NCI-H2107 treated with DMSO at 0.1 percent for 48 hours (cell line): ENCODE data around the gene ESYT1.

ENCODE experiments used
- DNase-seq: peaks from one replicate; lab custom pipeline; 2025; ENCODE audit not compliant: unreplicated experiment; lab: John Stamatoyannopoulos, UW

Gene ESYT1

DNA sequence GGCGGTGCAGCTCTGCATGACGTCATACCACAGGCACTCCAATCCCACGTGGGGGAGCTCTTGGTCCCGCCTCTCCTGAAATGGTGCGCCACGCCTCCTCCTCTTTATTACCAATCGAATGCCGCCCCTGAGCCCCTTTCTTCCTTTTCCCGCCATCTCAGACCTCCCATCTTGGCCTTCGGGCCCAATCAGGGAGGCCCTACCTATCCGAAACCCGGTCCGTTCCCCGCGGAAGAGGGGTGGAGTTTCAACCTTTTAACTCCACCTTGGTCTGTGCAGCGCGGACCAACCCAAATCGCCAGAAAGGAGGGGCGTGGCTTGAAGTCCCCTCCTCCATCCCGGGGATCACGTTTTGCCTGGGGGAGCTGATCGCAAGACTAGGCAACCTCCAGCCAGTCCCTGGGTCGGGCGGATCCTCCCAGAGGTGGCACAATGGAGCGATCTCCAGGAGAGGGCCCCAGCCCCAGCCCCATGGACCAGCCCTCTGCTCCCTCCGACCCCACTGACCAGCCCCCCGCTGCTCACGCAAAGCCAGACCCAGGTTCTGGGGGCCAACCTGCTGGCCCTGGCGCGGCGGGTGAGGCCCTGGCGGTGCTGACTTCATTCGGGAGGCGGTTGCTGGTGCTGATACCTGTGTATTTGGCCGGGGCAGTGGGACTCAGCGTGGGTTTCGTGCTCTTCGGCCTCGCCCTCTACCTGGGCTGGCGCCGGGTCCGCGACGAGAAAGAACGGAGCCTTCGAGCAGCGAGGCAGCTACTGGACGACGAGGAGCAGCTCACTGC lies at the start of gene ESYT1:
TSS of gene ESYT1 (plus strand) at position 380 of the 782 bp plus-strand sequence. CDS start at position 433, 53 bp downstream.
- peak; percentile 99 for DNase-seq

DNA sequence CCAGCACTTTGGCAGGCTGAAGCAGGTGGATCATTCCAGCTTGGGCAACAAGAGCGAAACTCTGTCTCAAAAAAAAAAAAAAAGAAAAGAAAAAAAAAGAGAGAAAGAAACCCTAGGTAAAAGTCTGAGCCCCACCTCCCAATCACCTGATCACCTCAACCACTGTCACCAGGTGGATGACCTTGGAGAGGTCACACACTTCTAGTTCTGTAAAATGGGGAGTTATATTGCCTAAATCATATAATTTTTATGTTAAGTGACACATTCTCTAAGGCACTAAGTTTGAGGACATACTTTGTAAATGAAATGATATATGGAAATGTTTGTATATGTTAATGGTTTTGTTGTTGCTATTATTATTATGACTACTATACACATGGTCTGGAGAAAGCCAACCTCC lies 49.6 kb upstream of the ESYT1 start:
- no peak for DNase-seq

GRCh38 chr12:56078931-56079722 lies 48.9 kb upstream of the ESYT1 start:
- no peak for DNase-seq

DNA sequence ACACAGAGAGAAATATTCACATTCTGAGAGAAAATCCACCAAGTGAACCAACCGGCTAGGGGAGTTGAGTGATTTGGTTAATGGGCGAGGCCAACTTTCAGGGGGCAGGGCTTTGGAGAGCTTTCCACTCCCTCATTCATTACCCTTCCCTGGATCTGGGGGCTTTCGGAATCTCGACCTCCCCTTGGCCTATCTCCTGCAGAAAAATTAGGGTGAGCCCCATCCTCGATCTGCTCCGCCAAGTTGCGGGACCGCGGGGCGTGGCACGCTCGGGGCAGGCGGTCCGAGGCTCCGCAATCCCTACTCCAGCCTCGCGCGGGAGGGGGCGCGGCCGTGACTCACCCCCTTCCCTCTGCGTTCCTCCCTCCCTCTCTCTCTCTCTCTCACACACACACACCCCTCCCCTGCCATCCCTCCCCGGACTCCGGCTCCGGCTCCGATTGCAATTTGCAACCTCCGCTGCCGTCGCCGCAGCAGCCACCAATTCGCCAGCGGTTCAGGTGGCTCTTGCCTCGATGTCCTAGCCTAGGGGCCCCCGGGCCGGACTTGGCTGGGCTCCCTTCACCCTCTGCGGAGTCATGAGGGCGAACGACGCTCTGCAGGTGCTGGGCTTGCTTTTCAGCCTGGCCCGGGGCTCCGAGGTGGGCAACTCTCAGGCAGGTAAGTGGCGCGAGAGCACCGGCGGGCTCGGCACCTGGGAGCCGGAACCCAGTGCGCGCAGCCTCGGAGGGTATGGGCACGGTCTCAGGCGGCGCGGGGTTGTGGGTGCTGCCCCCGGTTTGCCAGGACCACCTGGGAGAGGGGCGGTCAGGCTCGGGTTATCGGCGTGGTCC lies 48.1 kb upstream of the ESYT1 start, which contains the start of gene ERBB3:
TSS of gene ERBB3 (plus strand) at position 443 of the 833 bp plus-strand sequence. CDS start at position 579, 136 bp downstream.
- peak; percentile 50 for DNase-seq

DNA sequence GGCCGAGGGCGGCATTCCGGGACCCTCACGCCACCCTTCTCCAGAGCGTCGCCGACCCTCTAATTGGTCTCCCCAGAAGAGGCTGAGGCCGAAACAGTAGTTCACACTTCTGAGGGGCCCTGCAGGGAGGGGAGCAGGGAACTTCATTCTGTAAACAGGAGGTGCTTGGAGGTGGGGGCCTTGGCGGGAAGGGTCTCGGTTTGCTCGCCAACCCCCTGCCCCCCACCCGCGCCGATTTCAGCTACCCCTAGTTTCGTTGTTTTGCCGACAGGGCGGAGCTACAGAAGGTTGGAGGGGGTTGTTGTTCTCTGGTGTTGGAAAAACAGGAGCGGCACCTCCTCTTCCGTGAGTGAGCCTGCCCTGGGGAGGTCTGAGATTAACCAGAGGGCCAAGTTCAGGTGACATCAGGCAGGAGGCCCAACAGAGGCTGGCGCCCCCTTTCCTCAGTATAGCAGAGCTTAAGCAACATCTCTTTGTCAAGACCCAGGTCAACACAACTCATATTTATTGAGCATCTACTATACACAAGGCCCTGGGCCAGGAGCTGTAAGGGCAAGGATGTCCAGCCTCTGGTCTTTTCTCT lies 47.4 kb upstream of the ESYT1 start:
- DNase-seq: no peak

DNA sequence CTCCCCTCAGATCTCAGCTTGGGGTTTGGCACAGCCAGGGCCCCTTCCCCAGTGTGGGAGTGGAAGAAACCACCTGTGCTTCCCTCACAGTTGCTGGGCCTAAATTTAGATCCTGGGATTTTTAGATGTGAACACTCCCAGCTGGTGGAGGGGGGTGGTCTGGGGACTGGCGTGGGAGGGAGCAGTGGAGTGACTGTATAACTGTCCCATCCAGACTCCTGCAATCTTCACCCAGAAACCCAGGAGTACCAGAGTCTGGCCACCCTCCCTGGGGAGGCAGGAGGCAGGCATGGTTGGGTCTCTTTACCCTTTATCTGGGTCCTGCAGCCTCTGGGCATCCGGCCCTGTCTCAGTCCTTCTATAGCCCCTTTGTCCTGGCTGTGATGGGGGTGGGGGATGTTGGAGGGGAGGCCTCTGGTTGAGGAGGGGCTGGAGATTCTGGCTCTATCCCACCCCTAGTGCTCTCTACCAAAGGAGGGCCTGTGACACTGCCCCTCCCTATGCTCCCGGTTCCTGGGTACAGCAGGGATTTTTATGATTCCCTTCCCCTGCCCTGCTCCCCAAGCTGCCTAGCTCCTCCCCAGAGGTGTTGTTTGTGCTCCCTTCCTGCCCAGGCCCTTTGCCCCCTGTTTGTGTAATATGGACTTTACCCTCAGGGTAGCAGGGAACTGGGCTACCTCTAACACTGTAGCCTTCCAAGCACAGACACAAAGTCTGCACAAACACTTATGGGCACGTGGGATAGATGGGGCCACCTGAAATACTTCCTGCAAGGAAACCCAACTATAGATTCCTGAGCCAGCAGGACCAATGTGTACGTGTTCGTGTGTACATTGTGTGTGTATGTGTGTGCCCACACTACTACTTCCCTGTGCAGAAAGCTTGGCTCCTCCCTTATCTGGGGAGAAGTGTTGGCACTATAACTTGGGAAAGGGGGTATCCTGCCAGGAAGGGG lies 46.4 kb upstream of the ESYT1 start:
- no peak for DNase-seq

- DNase-seq: no peak
Measured at GRCh38 chr12:56082382-56082781, 45.7 kb upstream of the ESYT1 start.

GRCh38 chr12:56082967-56083366 lies 45.1 kb upstream of the ESYT1 start:
- DNase-seq: no peak

GRCh38 chr12:56084958-56085543 lies 43.0 kb upstream of the ESYT1 start:
- DNase-seq: no peak

DNA sequence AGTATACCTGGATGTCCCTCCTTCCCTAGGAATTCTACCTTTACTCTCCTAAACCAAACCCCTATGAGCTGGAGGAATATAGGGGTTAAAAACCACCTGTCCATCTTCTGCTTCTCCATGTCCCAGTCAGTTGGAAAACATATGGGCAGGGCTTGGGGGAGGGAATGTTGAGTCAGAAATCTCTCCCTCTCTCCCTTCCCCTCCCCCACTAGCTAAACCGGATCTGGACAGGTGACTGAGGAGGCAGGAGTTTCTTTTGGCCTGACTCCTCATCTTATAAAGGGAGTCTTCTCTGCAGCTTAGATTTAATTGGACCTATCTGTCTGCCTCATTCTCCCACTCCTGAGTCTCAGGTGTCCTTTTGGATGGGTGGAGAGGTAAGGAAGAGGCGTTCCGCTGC lies 42.0 kb upstream of the ESYT1 start:
- no peak for DNase-seq

GRCh38 chr12:56086608-56087007 lies 41.5 kb upstream of the ESYT1 start:
- no peak for DNase-seq

DNA sequence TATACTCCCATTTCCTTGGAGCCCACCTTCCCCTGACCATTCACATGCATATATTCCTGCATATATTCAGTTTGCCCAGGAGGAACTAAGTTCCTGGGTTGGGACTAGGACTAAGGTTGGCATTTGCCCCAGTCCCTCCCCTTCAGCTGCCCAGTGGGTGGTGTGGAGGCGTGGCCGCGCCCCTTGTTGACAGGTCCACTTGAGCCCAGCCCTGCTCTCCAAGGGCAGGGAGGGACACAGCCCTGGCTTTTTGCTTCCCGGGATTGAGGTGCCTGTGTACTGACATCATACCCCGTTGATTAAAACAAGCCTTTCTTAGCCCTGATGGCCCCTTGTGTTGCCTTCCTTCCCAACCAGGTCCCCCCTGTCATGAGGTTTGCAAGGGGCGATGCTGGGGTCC lies 40.8 kb upstream of the ESYT1 start:
- no peak for DNase-seq

DNA sequence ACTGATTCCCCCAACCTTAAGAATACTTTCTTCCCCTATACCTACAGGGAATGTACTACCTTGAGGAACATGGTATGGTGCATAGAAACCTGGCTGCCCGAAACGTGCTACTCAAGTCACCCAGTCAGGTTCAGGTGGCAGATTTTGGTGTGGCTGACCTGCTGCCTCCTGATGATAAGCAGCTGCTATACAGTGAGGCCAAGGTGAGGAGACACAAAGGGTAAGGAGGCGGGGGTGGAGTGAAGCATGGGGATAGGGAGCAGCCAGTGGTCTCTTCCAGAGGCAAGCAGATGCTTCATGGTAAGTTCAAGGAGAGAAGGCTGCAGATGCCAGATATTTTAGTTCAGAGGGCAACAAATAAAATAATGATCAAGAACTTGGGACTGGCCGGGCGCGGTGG lies 30.3 kb upstream of the ESYT1 start:
- DNase-seq: no peak

DNA sequence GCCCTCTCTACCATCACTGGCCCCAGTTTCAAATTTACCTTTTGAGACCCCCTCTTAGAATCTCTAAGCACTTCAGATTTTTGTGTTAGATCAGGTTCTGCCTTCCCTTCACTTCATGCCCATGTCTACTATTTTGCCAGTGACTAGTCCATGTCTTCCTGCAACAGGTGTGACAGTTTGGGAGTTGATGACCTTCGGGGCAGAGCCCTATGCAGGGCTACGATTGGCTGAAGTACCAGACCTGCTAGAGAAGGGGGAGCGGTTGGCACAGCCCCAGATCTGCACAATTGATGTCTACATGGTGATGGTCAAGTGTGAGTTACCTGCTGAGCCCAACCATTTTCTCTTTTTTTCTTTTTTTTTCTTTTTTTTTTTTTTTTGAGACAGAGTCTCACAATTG lies 29.5 kb upstream of the ESYT1 start:
- no peak for DNase-seq

DNA sequence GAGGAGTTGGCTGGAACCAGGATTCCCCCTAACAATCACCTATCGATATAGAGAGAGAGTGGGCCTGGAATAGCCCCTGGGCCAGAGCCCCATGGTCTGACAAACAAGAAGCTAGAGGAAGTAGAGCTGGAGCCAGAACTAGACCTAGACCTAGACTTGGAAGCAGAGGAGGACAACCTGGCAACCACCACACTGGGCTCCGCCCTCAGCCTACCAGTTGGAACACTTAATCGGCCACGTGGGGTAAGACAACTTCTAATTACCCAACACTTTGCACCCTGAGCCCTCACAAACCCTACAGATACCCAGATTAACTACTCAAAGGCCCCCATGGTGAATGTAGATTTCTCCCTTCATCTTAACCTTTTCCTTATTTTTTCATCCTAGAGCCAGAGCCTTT lies 28.3 kb upstream of the ESYT1 start:
- no peak for DNase-seq

- DNase-seq: no peak
Measured at GRCh38 chr12:56101045-56101444, 27.0 kb upstream of the ESYT1 start.

GRCh38 chr12:56102683-56103065 lies 25.4 kb upstream of the ESYT1 start:
- no peak for DNase-seq

- no peak for DNase-seq
Measured at GRCh38 chr12:56103066-56103711, 24.9 kb upstream of the ESYT1 start.

GRCh38 chr12:56103823-56104108 lies 24.3 kb upstream of the ESYT1 start:
- no peak for DNase-seq
